Stomach (tissue), 9 donors: ENCODE data around the gene CCDC12. TPM values are rescaled to one million over a fixed set of nuclear protein-coding genes. Genes with fewer than 3 reads are reported as not detected.

ENCODE experiments used
- DNase-seq, 2 donors: peaks; one replicate each; pipeline versions ENCODE4 v3.0.0 to v3.0.0-alpha.2; 2013 to 2019
- H3K27ac ChIP-seq, 5 donors: fragments of 200-600 bp in 4 of 5; sonication (generic) in 4 of 5; one replicate each; pipeline ENCODE4 v1.5.1; 2013 to 2019; ENCODE audit warnings: mild to moderate bottlenecking in 1 of 5, moderate library complexity in 1 of 5
- H3K27me3 ChIP-seq, 3 donors: fragments of 200-600 bp; sonication (generic); one replicate each; pipeline ENCODE4 v1.5.1; 2017 to 2019; ENCODE audit warnings: mixed run types in 1 of 3
- H3K36me3 ChIP-seq, 4 donors: fragments of 200-600 bp; sonication (generic); 1 replicate in 3 of 4; 2 replicates in 1 of 4; pipeline ENCODE4 v1.5.1; 2016 to 2019
- H3K4me1 ChIP-seq, 4 donors: fragments of 200-600 bp; sonication (generic); one replicate each; pipeline ENCODE4 v1.5.1; 2016 to 2019
- H3K4me3 ChIP-seq, 4 donors: fragments of 200-600 bp; sonication (generic) in 3 of 4; one replicate each; pipeline ENCODE4 v1.5.1; 2016 to 2019; ENCODE audit warnings: mild to moderate bottlenecking in 1 of 4
- H3K9me3 ChIP-seq, 4 donors: fragments of 200-600 bp; sonication (generic); one replicate each; pipeline ENCODE4 v1.5.1; 2016 to 2019
- CTCF ChIP-seq, 7 experiments: fragments of 450-650 bp in 4 of 7; fragments of 200-600 bp in 3 of 7; sonication (generic) in 3 of 7; IDR thresholded peaks; one replicate each; pipeline ENCODE4 v1.5.1; 2016 to 2019; ENCODE audit warnings: antibody characterized with exemption in 7 of 7, control low read depth in 2 of 7, mild to moderate bottlenecking in 1 of 7
- EP300 ChIP-seq: sonication (generic); formaldehyde crosslinking; IDR thresholded peaks from one replicate; pipeline ENCODE4 v1.6.1; 2017; ENCODE audit warnings: antibody characterized with exemption
- POLR2A ChIP-seq, 4 donors: fragments of 450-650 bp; IDR thresholded peaks; one replicate each; pipeline ENCODE4 v1.6.1; 2016; ENCODE audit warnings: antibody characterized with exemption in 4 of 4, control low read depth in 2 of 4, mild to moderate bottlenecking in 1 of 4, moderate library complexity in 1 of 4
- POLR2AphosphoS5 ChIP-seq, 3 donors: sonication (generic); formaldehyde crosslinking; IDR thresholded peaks; one replicate each; pipeline ENCODE4 v1.6.1; 2016; ENCODE audit warnings: antibody characterized with exemption in 3 of 3
- WGBS, 5 donors: extraction: QIAGEN DNeasy Blood & Tissue Kit in 3 of 5; methylation state at CpG; one replicate each; pipeline versions ENCODE4 v1.1.5 to v1.1.7; 2013 to 2018; 5-methylcytosine and 5-hydroxymethylcytosine counted together
- intact Hi-C: fragments of 100-400 bp; cut with DNase I; formaldehyde crosslinking; loops from one replicate; pipeline ENCODE4 v1.15.1; 2023; ENCODE audit warnings: low total_unique reads
- polyA plus RNA-seq, 3 donors: library from polyadenylated mRNA; stranded (reverse); fragments of 200-250 nt; gene quantifications; one replicate each; pipeline ENCODE4 v1.2.3, GENCODE V29; 2013
- total RNA-seq, 5 donors: library from RNA; depleted of rRNA; stranded (reverse); fragments of >200 nt; gene quantifications; one replicate each; pipeline versions ENCODE4 v1.1.0 to v1.2.3, GENCODE V29; 2014 to 2016
- donor health status: healthy with polysubstance abuse.
- donor health status: Bipolar disorder and iron deficiency.
- donor health status: healthy.

Gene CCDC12
- total and polyA plus RNA-seq, 8 donors: 2.9 to 88.7 (median 47.1) TPM

- H3K36me3 ChIP-seq: peaks cover 27 to 52% (median 42%) of the 10 kb centered on the region in 4 donors
- H3K4me1 ChIP-seq: peaks cover 75 to 98% (median 91%) of the 10 kb centered on the region in 4 donors
- H3K27me3 ChIP-seq: no peaks in the 10 kb centered on the region
- H3K27ac ChIP-seq: peak overlapping the region; percentile 24 to 88 (median 81)
- intact Hi-C loops: no loop called here
- no peak for DNase-seq
- H3K4me3 ChIP-seq: no peak overlapping the region
- H3K9me3 ChIP-seq: no peaks in the 10 kb centered on the region
- no peak for TF ChIP-seq POLR2A (IDR thresholded peaks at IDR 0.05)
- no peak for TF ChIP-seq POLR2AphosphoS5 (IDR thresholded peaks at IDR 0.05)
- TF ChIP-seq CTCF (IDR thresholded peaks at IDR 0.05): no peak
- TF ChIP-seq EP300: no peak
- 87 to 95% (median 90%) methylated on average over 6 of the region's 6 CpGs for WGBS, 5 donors
Measured at GRCh38 chr3:46927718-46928073, 48.8 kb downstream of the CCDC12 start.

- DNase-seq: peak; percentile 25 to 62
- Histone ChIP-seq H3K36me3 (peaks cover 30 to 58% (median 48%) of the 10 kb centered on the region in 4 donors), H3K4me1 (peaks cover 69 to 92% (median 85%) of the 10 kb centered on the region in 4 donors), H3K27ac (peak overlapping the region; percentile 24 to 88 (median 81)), H3K9me3 (no peaks in the 10 kb centered on the region), H3K27me3 (no peaks in the 10 kb centered on the region), H3K4me3 (no peak overlapping the region)
- intact Hi-C loops: no loop called here
- TF ChIP-seq POLR2AphosphoS5 (IDR thresholded peaks at IDR 0.05): no peak
- no peak for TF ChIP-seq EP300
- no peak for TF ChIP-seq POLR2A (IDR thresholded peaks at IDR 0.05)
- TF ChIP-seq CTCF (IDR thresholded peaks at IDR 0.05): no peak
- WGBS, 5 donors: 64 to 77% (median 72%) methylated on average over 15 of the region's 15 CpGs
Measured at GRCh38 chr3:46926871-46927717, 49.5 kb downstream of the CCDC12 start.

GRCh38 chr3:46926447-46926846 lies 50.1 kb downstream of the CCDC12 start:
- TF ChIP-seq EP300: no peak
- no peak for TF ChIP-seq POLR2A (IDR thresholded peaks at IDR 0.05)
- no peak for TF ChIP-seq POLR2AphosphoS5 (IDR thresholded peaks at IDR 0.05)
- Histone ChIP-seq H3K9me3 (no peaks in the 10 kb centered on the region), H3K4me1 (peaks cover 62 to 85% (median 79%) of the 10 kb centered on the region in 4 donors), H3K36me3 (peaks cover 37 to 64% (median 55%) of the 10 kb centered on the region in 4 donors), H3K27me3 (no peaks in the 10 kb centered on the region), H3K4me3 (no peak overlapping the region), H3K27ac (peak overlapping the region in 4 of 5 donors; percentile 66 to 88 (median 84))
- no peak for DNase-seq
- 79 to 93% (median 88%) methylated on average over 5 to 6 of the region's 6 CpGs for WGBS, 5 donors
- intact Hi-C loops: no loop called here

- Histone ChIP-seq H3K36me3 (peaks cover 41 to 68% (median 59%) of the 10 kb centered on the region in 4 donors), H3K27me3 (no peaks in the 10 kb centered on the region), H3K4me3 (no peak overlapping the region), H3K27ac (peak overlapping the region in 4 of 5 donors; percentile 66 to 88 (median 84)), H3K9me3 (no peaks in the 10 kb centered on the region), H3K4me1 (peaks cover 58 to 81% (median 75%) of the 10 kb centered on the region in 4 donors)
- TF ChIP-seq EP300 (no peak), CTCF (IDR thresholded peaks at IDR 0.05) (no peak), POLR2A (IDR thresholded peaks at IDR 0.05) (no peak), POLR2AphosphoS5 (IDR thresholded peaks at IDR 0.05) (no peak)
- 34 to 65% (median 45%) methylated on average over 6 of the region's 6 CpGs for WGBS, 5 donors
- DNase-seq: peak in 1 of 2 donors; percentile 52
- intact Hi-C loops: no loop called here
Measured at GRCh38 chr3:46926039-46926438, 50.5 kb downstream of the CCDC12 start.
